Activated T-helper 1 cell treated with Interleukin-2 at 50 U/mL for 16 hours (primary cell): ENCODE results near the gene RNF167.
"Not testable (repeated sequence)": the region's sequence is repeated elsewhere in the genome, so short reads cannot be mapped to it uniquely, and the experiment has no call there.

Experiments
- DNase-seq: peaks from one replicate; pipeline ENCODE4 v3.0.0-alpha.2; 2020; ENCODE audit warnings: low read depth

RNF167 gene

DNA sequence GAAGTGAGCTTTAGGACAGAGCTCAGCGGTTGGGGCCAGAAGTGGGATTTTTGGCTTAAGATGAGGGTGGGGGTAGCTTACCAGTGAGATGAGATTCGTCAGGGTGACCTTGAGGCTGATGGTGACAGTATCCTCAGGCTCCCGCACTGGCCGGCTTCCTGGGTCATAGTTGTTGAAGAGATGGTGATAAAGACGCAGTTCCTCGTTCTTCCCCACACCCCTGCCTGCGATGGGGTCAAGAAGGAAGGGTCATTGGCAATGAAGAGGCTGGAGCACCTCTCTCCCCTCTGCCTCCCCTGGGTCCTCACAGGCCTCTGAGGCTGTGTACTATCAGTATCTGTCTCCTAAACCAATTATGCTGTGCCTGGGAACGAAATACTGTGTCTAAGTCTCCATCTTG is 37.5 kb upstream of the RNF167 start:
- DNase-seq: no peak

DNA sequence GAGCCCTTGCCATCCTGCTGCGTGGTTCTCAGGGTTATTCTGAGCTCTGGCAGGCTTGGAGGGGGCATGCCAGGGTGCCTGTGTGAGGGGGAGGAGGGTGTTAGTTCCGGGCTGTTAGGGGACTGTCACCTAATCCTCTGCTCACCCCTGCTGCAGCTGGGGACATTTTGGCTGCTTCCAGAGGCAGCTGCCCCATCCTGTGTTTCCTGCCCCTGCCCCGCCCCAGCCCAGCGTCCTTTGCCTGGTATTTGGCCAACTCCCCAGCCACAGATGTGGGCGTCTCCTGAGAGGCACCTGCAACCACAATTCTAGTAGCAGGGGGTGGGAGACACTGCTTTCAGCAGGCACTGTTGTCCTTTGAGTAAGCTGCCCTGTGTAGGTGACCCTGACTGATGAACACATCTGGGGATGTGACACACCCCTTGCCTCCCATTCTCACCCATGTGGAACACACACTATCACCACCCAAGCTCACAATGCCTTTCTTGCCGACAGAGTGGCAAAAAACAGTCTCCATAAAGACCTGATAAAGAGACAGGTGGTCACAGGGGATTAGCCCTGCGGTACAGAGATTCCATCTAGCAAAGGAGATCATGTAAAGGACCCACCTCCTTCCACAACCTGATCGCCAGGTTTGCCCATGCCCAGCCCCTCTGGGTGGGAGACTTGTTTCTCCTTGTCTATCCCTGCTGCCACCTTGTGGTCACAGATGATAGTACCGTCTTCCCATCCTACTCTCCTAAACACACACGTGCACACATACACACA is 36.8 kb upstream of the RNF167 start, which contains the start of gene CHRNE:
TSS of gene CHRNE (minus strand) at position 48 of the 768 bp plus-strand sequence. CDS start at position 13, 35 bp downstream.
- peak; percentile 47 for DNase-seq

DNA sequence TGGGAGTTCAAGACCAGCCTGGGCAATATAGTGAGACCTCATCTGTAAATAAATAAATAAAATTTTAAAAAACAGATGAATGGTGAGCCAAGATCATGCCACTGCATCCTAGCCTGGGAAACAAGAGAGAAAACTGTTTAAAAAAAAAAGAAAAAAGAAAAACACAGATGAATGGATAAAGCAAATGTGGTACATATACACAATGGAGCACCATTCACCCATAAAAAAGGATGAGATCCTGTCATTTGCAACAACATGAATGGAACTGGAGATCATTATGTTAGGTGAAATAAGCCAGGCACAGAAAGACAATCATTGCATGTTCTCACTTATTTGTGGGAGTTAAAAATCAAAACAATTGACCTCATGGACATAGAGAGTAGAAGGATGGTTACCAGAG is 33.4 kb upstream of the RNF167 start:
- not testable (repeated sequence) for DNase-seq

DNA sequence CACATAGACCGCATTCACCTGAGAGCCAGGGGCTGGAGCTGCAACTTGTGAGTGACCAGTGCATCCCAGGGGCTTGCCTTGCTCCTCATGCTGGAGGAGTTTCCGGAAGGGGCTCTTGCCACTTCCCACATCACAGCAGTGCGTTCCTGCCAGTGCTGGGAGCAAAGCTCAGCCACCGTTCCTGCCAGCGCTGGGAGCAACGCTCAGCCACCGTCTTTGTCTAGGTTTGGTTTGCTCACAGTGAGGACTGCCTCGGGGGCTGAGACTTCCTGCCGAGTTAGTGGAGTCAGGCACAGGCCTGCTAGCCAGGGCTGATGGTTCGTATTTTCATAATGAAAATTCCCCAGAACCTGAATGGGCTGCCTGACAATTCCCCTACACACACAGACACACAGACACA is 31.8 kb upstream of the RNF167 start:
- no peak for DNase-seq

DNA sequence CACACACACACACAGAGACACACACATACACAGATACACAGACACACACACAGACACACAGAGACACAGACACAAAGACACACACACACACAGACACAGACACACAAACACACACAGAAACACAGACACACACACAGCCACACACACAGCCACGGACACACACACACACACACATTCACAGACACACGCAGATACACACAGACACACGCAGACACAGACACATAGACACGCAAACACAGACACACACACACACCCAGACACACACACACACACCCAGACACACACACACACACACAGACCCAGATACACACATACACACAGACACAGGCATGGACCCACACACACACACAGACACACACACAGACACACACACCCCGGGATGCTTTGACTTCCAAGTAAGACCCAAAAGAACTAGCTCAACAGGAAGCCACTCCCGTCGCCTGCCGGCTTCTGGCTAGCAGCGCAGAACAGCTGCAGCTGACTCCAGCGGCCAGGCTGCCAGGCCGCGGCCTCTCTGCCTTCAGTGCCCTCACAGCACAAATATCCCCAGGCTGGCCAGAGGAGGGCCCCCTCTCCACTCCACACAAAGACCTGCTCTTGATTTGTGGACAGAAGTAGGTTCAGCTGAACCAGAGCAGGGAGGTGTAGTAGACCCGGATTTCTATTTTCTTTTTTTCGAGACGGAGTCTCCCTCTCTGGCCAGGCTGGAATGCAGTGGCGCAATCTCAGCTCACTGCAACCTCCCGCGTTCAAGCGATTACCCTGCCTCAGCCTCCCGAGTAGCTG is 31.2 kb upstream of the RNF167 start:
- DNase-seq: peak; percentile 60

DNA sequence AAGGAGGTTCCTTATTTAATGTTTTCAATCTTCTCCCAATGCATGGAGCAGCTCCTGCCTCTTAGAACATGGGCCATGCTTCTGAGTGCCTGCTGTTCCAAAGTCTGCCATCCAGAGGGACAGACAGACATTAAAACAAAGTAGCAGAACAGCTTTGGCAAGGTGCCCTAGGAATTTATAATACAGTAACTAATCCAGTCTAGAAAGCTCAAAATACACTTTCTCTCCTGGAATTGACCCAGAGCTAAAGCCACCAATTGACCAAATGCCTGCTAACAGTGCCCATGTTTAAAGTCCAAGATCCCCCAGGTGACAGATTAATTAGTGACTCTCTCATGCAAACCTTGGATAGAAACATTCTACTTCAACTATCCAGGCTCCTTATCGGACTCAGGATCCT is 26.1 kb upstream of the RNF167 start:
- DNase-seq: no peak

DNA sequence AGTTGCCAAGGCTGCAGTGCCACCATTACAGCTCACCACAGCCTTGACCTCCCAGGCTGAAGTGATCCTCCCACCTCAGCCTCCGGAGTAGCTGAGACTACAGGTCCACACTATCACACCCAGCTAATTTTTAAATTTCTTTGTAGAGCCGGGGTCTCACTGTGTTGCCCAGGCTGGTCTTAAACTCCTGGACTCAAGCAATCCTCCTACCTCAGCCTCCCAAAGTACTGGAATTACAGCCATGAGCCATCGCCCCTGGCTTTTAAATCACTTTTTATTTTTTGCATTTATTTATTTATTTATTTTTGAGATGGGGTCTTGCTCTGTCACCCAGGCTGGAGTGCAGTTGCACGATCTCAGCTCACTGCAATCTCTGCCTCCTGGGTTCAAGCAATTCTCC is 25.5 kb upstream of the RNF167 start:
- DNase-seq: not testable (repeated sequence)

GRCh38 chr17:4919511-4920047 is 20.5 kb upstream of the RNF167 start:
- no peak for DNase-seq

GRCh38 chr17:4920351-4921048 is 19.6 kb upstream of the RNF167 start:
- no peak for DNase-seq

DNA sequence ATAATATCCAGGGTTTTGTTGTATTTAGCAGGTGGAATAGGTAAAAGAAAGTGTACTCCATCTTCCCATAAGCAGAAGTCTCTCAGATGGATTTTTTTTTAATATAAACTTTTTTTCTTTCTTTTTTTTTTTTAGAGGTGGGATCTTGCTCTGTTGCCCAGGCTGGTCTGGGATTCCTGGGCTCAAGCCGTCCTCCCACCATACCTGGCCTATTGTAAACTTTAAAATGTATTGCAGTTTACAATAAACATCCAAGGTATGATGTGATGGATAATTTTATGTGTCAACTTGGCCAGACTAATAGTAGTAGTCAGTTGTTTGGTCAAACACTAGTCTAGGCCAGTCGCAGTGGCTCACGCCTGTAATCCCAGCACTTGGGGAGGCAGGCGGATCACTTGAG is 18.7 kb upstream of the RNF167 start:
- no peak for DNase-seq

GRCh38 chr17:4926577-4927335 is 13.3 kb upstream of the RNF167 start:
- DNase-seq: not testable (repeated sequence)

GRCh38 chr17:4928881-4929280 is 11.2 kb upstream of the RNF167 start:
- DNase-seq: no peak

- no peak for DNase-seq
Observed at GRCh38 chr17:4931963-4932362, 8.1 kb upstream of the RNF167 start, which contains the start of gene GP1BA. GP1BA (plus strand) TSS chr17:4932277; CDS start chr17:4932605, 328 bp downstream.

DNA sequence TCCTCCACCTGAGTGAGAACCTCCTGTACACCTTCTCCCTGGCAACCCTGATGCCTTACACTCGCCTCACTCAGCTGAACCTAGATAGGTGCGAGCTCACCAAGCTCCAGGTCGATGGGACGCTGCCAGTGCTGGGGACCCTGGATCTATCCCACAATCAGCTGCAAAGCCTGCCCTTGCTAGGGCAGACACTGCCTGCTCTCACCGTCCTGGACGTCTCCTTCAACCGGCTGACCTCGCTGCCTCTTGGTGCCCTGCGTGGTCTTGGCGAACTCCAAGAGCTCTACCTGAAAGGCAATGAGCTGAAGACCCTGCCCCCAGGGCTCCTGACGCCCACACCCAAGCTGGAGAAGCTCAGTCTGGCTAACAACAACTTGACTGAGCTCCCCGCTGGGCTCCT is 7.3 kb upstream of the RNF167 start:
- no peak for DNase-seq

- no peak for DNase-seq
Observed at GRCh38 chr17:4933646-4934045, 6.4 kb upstream of the RNF167 start.

- DNase-seq: no peak
Observed at GRCh38 chr17:4934173-4934979, 5.7 kb upstream of the RNF167 start.

- DNase-seq: no peak
Observed at GRCh38 chr17:4935650-4936049, 4.4 kb upstream of the RNF167 start.

DNA sequence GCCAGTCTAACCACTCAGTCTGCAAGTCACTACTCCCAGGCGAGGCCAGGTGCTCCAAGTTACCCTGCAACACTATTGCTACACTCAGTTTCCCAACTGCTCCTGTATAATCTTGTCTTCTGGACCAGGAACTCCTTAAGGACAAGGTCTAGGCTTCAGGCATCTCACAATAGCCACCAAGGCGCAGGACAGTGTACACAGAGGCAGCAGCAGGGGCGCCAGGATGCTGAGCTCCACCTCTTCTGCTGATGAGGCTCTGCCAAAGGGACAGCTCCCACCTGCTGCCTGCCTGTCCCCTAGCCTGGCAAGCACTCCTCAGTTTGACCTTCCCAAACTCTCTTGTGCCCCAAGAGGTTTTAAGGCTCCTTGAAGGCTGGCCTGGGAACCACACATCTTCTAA is 3.6 kb upstream of the RNF167 start:
- DNase-seq: no peak

- no peak for DNase-seq
Observed at GRCh38 chr17:4937553-4937952, 2.5 kb upstream of the RNF167 start.

DNA sequence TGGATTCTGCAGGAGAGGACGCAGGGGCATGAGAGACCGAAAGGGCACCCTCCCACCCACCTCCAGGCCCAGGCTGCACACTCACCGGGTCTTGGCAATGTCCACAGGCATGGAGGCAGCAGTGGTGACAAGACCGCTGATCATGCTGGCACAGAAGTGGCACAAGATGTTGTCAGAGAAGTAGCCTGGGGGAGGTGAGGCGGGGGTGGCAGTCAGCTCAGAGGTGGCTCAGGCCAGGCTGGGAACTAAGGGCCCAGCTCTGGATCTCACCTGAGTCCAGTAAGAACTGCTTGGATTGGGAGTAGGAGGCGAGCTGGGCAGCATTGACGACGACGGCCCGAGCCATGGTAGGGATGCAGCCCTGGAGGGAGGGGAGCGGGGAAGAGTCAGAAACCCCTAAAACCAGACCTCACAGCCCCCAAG is 2.0 kb upstream of the RNF167 start:
- DNase-seq: no peak
